D341Med (cell line): ENCODE measurements around the gene PBRM1.
"Not testable (repeated sequence)": the region's sequence is repeated elsewhere in the genome, so short reads cannot be mapped to it uniquely, and the experiment has no call there.

Source experiments
- DNase-seq: peaks from one replicate; pipeline ENCODE4 v3.0.0; 2012; ENCODE audit warnings: low spot score

Gene PBRM1

GRCh38 chr3:52536369-52537164 is 149.1 kb downstream of the PBRM1 start, which contains the start of gene UQCC5:
TSS of gene UQCC5 (plus strand) at chr3:52536605. CDS start at chr3:52536756, 151 bp downstream.
- DNase-seq = peak; percentile 97

- no peak for DNase-seq
Measured at GRCh38 chr3:52536112-52536368, 149.7 kb downstream of the PBRM1 start.

DNA sequence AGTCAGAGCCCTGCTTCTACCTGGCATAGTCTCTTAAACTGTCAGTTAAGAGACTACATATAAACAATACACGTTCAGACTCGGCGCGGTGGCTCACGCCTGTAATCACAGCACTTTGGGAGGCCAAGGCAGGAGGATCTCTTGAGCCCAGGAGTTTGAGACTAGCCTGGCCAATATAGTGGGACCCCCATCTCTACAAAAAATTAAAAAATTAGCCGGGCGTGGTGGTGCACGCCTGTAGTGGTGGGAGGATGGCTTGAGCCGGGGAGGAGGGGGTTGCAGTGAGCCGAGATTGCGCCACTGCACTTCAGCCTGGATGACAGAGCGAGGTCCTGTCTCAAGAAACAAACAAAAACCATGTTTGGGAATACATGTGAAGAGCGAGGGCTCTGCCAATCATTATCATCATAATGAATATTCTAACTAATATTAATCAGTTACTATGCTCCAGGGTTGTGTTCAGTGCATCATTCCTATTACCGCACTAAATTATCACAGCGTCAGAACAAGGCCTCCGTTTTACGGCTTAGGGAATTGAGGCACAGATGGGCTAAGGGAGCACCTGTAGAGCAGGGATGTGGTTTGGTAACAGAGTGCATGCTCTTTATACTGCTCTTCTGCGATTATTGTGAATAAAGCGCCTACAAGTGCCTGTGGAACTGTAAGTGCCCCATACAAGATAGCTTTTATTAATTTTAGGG is 150.2 kb downstream of the PBRM1 start:
- DNase-seq = no peak

DNA sequence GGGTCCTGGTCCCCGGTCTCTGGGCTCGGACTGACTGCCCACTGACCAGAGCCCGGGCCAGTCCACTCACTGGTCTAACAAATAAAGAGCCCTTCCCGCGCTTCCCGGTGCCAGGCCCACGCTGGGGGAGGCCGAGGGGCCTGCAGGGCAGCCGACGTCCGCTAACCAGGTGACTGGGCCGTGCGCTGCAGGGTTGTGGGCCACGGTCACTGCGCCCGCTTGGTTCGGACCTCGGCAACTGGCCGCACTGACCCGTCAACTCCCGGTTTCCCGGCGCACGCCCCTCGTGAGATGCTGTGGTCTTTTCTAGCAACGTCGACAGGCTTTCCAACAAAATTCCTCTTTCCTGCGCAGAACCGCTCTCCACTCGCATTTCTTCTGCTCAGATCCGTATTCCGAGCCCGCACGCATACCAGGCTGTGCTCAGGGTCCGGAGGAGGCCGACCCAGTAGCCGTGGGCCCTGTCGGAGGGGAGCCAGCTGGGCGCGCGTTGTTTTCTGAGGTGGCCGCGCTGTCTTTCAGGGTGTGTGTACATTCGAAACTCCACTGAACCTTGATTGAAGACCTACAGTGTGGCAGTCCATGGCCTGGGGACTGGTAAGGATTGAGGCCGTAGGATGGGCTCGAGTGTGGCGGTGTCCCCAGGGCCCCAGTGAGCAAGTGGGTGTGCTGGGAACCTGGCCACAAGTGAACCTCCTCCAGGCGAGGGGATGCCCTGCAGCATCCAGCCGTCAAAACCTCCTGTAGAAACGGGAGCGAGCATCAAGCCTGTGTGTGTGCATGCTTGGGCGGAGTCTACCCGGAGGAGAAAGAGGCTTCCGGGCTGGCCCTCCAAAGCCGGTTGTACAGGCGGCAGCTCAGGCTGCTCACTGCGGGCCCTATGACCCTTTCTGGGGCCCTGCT is 151.2 kb downstream of the PBRM1 start:
- DNase-seq = peak; percentile 51

DNA sequence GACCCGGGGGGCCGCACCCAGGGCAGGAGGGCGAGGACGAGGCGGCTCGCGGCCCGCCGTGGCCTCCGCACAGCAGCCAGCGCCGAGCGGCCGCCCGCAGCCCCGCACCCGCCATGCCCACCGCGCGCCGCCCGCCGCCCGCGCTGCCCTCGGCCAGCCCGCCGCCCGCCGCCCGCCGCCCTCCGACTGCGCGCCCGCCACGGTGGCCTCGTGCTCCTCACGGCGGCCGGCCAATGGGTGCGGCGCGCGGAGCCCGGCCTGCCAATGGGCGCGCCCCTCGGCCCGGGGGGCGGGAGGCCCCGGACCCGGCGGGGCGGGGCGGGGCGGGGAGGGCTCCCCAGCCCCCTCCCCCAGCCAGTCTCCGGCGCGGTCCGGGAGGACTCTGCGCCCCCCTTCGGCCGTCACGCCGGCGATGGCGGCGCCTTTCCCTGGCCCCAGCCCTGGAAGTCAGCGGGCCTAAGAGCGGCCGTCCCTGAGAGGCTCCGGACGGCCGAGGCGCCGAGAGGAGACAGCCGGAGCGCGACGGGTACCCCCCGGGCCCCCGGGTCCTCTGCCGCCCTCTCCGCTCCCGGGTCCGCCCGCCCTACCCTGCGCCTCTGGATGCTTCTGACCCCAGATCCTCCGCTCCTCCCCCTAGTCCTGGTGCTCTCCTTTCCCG is 152.0 kb downstream of the PBRM1 start, which contains the start of gene NT5DC2:
TSS of gene NT5DC2 (minus strand) at position 235 of the 658 bp plus-strand sequence. CDS start at position 115, 120 bp downstream.
- DNase-seq = peak; percentile 99

- DNase-seq = no peak
Measured at GRCh38 chr3:52532838-52533622, 152.7 kb downstream of the PBRM1 start.

DNA sequence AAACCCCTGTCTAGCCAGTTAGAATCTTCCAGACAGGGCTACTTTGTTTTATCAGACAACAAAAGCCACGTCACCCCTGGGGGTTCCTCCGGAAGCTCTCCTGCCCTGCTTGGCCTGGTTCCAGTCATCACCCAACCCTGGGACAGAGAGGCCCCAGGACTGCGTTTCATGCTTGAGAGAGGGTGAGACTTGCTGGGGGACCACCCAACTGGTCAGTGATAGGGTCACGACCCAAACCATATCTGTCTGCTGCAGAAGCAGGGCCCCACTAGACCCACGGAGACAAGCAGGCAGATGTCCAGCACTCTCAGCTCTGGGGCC is 153.2 kb downstream of the PBRM1 start:
- peak; percentile 36 for DNase-seq

DNA sequence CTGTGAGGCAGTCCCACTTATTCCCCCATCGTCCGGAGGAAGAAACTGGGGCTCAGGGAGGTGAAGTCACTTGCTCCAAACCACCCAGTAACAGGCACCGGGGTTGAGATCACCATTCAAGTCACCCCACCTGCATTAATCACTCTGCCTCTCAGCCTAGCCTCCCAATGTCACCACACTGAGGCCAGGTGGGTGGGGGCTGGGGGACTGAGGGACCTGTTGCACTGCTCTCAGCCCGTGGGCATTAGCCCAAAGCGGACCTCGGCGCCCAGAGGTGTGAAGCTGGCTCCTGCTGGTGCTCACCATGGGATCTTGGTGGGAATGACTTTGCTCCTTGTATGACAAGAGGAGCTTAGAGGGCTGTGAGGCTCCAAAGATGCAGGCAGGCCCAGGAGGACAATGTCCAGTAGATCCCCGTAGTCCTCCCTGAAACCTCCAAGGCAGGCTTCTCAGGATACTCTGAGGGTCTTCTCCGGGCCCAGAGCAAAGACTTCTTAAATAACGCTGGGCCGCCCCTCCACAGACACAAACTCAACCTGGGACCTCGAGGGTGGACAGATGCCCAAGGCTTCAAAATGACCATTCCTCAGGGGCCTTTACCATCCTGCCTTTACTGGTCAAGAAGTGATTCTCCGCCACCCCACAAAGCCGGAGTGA is 153.7 kb downstream of the PBRM1 start:
- DNase-seq = no peak

DNA sequence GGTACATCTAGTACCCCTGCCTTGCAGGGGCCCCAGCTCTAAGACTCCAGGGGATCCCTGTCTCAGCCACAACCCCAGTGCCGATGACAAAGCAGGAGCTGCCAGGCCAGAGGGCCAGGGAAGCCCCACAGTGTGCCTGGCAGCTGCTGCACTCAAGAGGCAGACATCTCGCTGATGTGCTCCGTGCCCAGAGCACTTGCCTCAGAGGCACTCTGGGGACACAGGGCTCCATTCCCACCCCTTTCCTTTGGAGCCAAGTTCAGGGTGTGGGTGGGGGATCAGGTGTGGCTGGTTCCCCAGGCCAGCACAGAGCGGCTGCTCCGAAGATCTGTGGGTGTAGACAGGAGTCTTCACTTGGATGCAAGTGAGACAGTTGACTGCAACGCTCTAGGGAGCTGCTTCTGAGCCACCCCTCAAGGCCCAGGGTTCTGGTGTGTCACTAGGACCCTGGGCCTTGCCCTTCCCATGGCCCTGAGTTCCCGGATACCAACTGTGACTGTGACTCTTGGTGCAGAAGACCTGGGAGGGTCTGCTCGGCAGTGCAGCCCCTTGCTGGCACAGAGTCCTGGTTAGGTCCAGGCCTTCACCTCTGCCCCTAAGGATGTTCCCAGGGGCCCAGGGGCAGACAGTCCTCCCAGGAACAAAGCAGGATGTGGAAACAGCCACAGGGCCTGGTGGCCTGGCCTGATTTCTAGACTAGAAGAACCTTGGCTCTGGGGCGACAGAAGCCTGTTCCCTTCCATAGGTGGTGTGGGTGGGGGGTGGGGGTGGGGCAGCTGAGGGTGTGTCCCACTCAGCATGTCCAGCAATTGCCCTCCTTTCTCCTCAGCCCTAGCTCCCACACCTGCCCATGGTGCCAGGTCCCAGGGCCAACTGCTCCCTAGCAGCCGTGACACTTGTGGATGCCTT is 154.5 kb downstream of the PBRM1 start:
- no peak for DNase-seq

DNA sequence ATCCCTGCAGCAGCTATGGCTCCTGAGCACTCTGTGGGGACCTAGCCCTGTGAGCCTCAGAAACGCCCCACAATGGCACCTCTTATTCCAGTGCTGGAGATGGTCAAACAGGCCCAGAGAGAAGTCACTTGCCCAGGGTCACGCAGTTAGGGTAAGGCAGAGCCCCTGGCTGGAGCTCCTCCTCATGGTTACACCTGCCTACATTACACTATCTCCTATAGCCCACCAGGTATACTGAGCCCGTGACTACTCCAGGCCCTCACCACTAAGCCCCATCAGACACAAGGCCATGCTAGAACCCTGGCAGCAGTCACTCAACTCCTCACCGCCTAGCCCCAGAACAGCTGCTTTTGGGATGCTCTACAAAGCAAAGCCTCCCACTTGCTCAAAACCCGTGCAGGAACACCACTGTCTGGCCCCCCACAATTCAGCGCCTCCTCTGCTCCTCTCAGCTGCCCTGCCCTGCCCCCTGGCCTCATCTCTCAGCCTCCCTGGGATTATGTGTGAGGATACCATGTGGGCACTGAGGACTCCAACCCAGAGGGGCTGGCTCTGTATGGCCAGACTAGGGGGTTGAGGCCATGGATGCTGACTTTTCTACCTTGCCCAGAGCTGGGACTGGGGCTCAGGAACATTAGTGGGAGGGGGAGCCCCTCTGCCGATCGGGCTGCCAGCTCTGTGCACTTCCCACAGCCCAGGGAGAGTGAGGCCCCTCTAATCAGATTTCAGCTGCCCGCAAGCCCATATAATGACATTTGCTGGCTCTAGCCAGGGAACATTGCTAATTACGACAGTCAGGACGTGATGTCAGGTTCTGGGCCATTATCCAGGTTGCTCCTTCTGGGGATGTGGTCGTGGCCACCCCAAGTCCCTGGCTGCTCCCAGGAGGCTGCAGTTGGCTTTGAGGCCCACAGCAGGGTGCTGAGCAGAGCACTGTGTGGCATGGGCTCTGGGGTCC is 156.1 kb downstream of the PBRM1 start:
- DNase-seq = no peak

GRCh38 chr3:52528586-52529375 is 156.9 kb downstream of the PBRM1 start:
- DNase-seq = no peak

GRCh38 chr3:52527732-52528585 is 157.8 kb downstream of the PBRM1 start:
- DNase-seq = no peak

DNA sequence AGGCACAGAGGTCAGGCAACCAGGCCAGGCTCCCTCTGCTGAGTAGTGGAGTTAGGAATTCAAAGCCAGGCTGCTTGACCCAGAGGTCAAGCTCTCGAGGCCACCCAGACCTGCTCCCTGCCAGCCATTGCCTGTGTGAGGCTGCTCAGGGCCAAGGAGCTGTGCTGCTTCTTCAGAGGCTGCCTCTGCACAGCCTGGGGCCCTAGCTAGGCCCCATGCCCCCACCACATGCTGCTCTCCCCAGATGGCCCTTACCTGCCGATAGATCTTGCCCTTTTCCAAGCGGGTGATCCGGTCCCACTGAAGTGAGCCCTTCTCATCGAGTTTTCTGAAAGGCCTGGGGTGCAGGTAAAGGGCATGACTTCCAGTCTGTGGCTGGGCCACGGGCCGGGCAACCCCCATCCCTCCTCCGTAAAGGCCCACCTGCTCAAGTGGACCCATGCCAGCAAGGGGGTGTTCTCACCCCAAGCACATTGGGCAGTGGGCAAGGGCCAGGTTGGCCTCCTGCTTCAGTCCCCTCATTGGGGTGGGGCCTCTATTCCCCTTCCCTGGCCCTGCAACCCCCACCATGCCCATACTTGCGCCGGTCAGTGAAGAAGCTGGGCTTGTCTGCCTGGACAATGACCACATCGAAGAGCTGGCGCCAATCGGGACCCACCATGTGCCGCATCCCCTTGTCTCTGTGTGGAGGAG is 158.5 kb downstream of the PBRM1 start:
- DNase-seq = peak; percentile 20

DNA sequence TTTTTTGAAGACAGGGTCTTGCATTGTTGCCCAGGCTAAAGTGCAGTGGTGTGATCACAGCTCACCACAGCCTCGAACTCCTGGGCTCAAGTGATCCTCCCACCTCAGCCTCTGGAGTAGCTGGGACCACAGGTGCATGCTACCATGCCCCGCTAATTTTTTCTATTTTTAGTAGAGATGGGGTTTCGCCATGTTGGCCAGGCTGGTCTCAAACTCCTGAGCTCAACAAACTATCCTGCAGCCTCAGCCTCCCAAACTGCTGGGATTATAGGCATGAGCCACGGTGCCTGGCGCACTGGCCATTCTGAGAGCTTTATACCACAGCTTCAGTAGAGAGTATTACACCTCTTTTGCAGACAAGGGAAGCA is 159.1 kb downstream of the PBRM1 start:
- not testable (repeated sequence) for DNase-seq

- no peak for DNase-seq
Measured at GRCh38 chr3:52525680-52526561, 159.8 kb downstream of the PBRM1 start.
